Measurements from ENCODE around the gene FHL2.
"Not testable (repeated sequence)": the region's sequence is repeated elsewhere in the genome, so short reads cannot be mapped to it uniquely, and the experiment has no call there.

FHL2 gene

DNA sequence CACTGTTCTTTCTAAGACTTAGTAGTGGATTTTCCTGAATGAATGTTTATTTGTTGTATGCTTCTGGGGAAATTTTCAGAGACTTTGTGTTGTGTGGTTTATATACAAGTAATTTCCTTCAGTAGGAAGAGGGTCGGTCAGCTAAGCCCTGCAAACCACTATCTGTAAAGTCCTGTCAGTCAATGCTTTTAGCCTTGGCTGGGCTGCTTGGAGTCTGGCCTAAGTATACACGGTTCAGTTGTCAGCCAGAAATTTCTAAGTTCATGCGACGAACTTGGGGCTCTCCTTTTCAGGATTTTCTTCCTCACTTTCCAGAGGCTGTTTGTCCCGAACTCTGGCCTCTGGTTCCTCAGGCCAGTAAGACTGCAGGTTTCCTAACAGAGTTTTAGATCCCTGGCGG, 40.3 kb downstream of the FHL2 start:
- in situ Hi-C loops (cut with HindIII; ENCODE audit: low sequenced_read_pairs): no loop called here

DNA sequence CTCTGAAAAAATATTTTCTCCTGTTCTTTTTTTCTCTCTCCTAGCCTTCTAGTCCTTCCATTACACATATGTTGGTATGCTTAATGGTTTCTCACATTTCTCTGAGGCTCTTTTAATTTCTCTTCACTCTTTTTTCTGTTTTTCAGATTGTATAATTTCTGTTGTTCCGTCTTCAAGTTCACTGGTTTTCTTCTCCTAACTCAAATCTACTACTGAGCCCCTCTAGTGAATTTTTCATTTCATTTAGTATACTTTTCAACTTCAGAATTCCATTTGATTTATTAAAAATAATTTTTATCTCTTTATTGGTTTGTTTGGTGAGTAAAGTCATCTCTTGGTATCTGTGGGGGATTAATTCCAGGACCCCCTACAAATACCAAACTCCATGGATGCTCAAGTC, 41.7 kb downstream of the FHL2 start:
- in situ Hi-C loops (cut with HindIII; ENCODE audit: low sequenced_read_pairs): no loop called here

DNA sequence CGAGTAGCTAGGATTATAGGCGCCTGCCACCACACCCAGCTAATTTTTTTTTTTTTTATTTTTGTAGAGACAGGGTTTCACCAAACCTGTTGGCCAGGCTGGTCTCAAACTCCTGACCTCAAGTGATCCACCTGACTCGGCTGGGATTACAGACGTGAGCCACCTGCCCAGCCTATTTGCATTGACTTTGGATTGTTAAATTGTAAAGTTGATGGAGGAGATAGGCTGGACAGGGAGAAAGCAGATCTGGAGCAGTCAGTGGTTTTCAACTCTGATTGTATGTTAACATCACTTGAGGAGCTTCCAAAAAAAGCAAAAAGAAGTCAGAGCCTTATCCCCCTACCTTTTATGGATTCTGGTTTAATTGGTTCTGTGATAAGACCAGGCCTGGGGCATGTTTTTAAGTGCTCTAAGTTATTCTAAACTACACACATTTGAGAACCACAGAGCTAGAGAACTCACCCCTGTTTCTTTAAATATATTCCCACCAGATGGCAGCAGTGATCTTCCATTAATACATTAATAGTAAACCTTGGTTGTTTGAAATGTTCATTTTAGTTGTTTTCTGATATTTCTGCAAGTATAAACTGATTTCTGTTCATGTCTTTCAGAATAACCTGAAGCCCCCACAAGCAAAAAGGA, 54.0 kb downstream of the FHL2 start:
- in situ Hi-C loops (cut with HindIII; ENCODE audit: low sequenced_read_pairs): loop anchor here (5.0 kb wide), 1 partner anchor 32 kb away; no protein-coding TSS in a partner anchor

DNA sequence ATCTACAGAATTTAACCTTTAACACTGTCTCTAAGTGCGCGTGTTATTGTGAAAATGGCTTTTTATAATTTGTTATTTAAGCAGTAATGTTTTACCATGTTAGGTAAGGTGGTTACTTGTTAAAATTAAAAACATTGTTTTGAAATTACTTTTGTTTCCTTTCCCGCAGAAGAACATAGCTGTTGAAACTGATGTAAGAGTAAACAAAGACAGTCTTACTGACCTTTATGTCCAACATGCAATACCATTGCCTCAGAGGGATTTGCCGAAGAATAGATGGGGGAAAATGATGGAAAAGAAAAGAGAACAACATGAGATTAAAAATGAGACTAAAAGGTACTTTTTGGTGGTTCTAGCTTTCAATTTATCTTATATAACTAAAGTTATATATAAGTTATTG, 59.4 kb downstream of the FHL2 start:
- in situ Hi-C loops (cut with HindIII; ENCODE audit: low sequenced_read_pairs): no loop called here

DNA sequence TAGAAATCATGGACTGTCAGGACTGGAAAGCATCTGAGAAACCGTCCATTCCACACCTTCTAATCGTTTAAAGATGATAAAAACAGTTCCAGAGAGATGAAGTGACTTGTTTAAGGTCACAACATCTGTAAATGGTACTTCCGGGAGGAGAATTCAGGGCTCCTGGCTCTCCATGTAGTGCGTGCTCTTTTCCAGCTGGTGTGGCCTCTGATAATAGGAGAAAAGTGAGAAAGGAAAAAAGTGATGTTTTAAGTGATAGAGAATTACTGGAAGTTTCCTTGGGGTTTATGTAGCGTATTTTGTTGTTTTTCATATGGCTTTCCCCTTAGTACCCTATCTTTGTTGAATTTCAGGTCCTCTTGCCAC, 60.8 kb downstream of the FHL2 start:
- in situ Hi-C loops (cut with HindIII; ENCODE audit: low sequenced_read_pairs): no loop called here

DNA sequence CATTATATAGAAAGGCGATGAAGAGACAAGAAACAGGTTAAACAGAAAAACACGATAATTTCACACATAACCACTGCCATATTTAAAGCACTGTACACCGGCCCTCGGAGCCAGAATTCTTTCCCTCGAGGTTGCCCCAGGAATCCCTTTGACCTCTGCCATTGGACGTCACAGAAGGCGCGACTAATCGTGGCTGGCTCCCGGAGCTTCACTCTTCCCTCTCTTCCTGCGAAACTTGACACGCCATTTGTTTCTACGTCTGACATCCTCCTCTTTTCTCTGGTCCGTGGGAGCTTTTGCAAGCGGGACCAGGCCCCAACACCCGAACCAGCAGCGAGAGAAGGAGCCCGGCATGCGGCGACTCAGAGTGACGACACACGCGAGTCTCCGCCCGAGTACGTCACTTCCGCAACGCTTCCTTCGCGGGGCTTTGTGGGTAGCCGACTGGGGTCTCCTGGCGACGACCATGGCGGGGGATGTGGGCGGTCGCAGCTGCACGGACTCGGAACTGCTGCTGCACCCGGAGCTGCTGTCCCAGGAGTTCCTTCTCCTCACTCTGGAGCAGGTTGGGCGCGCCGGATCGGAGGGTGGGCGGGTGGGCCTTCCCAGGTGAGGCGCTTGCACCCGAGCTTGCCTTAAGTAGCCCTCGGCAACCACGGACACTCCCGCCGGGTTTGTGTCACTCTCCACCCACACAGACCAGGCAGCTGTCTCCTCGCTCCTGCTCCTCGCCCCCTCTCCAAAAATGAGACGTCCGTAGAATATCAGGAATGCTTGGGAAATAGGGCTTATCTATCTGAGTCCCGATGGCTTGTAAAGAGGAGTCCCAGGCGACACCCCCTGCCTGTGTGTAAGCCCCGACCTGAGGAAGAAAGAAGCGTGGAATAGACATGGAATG, 61.5 kb downstream of the FHL2 start, which contains the start of gene C2orf49:
Gene C2orf49, plus strand, starts transcription at position 419 of the 898 bp plus-strand sequence. Its CDS starts 48 bp downstream, at position 467.
- in situ Hi-C loops (cut with HindIII; ENCODE audit: low sequenced_read_pairs): no loop called here

DNA sequence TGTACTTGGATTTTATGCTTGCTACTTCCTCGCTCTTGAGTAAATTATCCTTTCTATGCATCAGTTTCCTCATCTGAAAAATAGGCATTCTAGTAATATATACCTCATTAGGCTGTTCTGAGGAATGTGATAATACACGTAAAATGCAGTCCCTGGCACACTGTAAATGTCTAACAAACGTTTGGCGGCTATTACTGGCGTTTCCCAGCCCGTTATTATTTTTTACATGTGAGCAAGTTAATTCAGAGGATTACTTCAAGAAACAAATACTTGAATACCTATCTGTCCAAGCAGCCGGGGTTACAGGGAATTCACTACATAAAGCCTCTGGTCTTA, 62.1 kb downstream of the FHL2 start:
- in situ Hi-C loops (cut with HindIII; ENCODE audit: low sequenced_read_pairs): no loop called here

DNA sequence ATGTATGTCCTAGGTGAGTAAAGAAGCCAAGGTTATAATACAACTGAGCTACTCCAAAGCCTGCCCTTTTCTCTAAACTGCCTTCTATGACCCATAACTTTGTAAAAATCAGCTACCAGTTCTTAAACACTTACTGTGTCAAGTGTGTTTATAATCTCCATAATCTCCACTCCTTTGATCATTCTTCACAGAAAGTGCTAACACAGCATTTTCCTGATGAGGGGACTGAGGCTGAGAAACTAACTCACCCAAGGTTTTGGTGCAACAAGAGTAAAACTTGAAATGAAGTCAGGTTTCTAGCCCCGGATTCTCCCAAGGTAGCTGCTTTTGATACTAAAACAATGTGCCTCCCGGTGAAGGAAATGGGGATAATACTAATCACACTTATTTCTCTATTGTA, 63.4 kb downstream of the FHL2 start:
- in situ Hi-C loops (cut with HindIII; ENCODE audit: low sequenced_read_pairs): no loop called here

DNA sequence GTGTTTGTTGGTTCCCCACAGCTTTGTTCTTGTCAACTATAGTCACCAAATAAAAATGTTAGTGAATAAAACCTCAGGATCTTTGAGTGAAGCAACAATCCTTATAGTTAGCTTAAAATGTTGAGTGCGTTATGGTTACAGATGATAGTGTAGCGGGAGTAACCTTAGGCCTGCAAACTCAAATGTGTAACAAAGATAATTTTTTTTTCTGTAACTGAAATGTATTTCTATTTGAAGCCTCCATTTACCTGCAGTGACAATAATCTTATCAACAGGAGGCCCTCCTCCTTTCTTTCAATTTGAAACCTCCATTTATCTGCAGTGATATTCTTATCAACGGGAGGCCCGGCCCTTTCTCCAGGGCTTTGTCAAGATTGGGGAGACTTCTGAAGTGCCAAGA, 64.6 kb downstream of the FHL2 start:
- in situ Hi-C loops (cut with HindIII; ENCODE audit: low sequenced_read_pairs): no loop called here

DNA sequence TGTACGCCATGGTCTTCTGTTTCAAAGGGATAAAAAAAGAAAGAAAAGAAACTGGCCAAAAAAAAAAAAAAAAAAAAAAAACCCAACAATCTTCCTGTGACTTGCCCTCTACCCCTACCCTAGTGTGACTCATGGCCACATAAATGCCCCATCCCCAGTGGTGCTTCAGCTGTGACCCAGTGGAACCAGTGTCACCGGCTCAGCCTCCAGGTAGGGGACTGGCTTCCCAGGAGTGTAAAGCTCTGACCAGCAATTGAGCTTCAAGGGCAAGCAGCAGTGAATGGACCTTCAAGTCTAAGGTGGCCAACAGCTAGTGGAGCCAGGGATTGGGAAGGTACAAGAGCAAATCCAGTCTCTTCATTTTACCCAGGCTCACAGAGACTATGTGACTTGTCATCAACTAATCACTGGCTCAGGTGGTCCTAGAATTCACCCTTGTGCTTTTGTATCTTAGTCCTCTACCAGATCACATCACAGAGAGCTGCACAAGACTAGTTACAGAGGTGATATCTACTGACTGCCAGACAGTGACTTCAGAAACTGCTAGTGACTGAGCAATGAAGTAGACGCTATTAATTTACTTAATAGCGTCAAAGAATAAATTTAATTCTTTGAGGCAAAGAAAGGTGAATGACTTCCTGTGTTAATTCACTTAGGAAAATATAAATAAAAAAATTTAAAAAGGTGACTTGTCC, 68.0 kb downstream of the FHL2 start:
- in situ Hi-C loops (cut with HindIII; ENCODE audit: low sequenced_read_pairs): no loop called here

DNA sequence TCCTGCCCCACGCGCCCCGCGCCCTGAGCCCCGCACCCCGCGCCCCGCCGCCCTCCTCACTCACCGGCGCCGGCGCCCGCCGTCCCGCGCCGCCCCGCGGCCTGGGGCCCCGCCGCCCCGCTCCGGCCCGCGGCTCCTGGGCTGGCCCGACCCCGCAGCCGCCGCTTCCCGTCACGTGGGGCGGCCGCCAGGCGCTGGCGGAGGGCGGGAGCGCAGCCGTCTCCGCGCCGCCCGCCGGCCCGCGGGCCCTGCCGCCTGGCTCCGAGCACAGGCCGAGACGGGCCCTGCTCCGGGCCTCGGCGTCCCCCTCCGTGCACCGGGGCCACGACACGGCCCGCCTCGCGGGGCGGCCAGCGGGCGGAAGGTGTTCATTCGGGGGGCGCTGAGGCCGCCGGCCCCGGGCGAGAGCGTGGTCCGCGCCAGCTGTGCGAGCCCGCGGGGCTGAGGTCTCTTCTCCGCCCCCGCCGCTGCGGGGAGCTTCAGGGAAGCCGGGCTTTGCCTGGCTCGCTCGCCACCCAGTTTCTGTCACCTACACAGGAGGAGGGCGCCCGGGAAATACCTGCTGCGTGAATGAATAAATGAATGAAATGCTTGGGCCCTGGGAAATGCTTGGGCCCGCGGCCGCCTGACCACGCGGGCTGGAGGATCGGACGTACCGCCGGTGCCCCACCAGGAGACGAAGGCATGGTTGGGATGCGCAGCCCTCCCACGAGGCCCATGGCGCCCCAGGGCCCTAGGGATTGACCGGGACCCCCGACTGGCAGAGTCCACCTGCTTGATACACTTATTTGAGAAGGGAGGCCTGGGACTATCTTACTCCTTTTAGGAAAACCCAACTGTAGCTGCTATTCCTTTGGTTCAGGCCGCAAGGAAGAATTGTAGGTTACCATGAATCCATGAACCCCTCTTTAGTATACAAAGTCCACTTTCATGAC, 69.0 kb downstream of the FHL2 start, which contains the start of gene TGFBRAP1:
Gene TGFBRAP1, minus strand, starts transcription at position 175 of the 935 bp plus-strand sequence. CDS start 21,434 bp downstream, outside the sequence.
- in situ Hi-C loops (cut with HindIII; ENCODE audit: low sequenced_read_pairs): no loop called here

DNA sequence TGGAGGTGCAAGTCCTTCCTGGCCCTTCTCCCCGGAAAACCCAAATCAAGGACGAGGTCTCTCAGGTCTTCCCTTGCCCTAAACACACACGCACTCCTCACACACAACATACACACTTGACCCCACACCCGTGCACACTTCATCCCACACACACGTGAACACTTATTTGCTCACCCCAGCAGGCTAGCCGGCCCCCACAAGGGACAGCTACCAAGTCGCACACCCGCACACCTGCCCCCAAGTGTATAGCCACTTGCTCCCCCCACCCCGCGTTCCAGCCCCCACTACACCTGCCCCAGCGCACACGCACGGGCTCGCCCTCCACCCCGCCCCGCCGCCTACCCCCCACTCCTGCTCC, 69.7 kb downstream of the FHL2 start:
- in situ Hi-C loops (cut with HindIII; ENCODE audit: low sequenced_read_pairs): no loop called here

DNA sequence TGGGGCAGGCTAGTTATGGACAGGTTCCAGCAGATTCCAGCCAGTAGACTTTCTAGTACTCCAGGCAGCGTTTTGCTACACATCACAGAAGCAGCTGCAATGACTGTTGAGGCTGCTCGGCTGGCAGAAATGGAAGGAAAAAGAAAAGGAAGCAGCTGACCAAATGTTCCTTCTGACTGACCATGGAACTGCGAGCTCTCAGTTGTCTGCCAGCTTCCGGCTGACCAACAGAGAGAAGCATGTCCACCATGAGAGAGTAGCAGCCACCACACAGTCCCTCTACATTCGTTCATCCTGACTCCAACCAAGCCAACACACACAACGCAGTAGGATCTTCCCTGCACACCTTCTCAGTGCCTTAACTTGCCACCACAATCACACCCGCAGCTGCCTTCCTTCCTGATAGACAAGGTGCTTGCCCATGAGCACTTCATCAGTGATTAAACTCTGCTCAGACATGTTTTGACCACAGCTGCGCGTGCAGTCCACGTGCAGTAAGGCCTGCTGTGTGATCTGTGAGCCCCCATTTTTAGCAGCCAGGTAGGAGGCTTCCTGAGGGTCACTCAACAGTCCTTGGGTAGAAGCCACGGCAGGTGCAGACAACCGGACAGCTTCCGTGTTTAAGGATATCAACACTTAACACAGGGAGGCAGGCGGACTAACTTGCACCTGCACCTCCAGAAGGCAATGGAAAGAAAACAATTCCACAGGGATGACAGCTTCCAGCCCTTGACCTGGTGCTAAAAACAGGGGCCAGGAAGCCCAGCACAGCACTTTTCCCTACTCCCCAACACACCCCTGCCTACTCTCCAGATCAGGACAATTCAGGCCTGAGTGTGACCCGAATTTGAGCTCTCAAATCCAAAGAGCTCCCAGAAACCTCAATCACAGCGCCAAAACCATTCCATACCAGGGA, 70.3 kb downstream of the FHL2 start:
- in situ Hi-C loops (cut with HindIII; ENCODE audit: low sequenced_read_pairs): no loop called here

DNA sequence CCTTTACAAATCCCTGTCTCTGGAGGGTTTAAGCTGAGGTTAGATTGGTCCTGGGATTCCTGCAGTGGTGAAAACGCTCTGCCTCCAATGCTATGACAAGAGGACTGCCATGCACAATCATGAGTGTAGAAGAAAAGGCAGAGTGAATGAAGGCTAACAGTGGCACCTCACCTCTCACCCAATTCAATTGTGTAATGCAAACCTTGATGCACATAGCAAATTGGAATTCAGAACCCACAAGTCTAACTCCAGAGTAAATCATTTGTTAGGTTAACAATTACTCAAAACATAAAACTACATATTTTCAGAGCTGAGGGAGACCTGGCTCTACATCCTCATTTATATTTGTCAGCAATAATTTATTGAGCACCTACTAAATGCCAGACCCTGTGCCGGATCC, 71.2 kb downstream of the FHL2 start:
- in situ Hi-C loops (cut with HindIII; ENCODE audit: low sequenced_read_pairs): no loop called here

DNA sequence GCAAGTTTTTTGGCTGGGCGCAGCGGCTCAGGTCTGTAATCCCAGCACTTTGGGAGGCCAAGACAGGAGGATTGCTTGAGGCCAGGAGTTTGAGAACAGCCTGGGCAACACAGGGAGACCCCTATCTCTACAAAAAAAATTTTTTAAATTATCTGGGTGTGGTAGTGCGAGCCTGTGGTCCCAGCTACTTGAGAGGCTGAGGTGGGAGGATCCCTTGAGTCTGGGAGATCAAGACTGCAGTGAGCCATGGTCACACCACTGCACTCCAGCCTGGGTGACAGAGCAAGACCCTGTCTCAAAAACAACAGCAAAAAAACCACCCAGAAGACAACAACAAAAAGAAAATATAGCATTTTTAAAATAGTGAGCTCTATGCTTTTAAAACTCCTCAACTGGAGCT, 71.6 kb downstream of the FHL2 start:
- in situ Hi-C loops (cut with HindIII; ENCODE audit: low sequenced_read_pairs): not testable (repeated sequence)

DNA sequence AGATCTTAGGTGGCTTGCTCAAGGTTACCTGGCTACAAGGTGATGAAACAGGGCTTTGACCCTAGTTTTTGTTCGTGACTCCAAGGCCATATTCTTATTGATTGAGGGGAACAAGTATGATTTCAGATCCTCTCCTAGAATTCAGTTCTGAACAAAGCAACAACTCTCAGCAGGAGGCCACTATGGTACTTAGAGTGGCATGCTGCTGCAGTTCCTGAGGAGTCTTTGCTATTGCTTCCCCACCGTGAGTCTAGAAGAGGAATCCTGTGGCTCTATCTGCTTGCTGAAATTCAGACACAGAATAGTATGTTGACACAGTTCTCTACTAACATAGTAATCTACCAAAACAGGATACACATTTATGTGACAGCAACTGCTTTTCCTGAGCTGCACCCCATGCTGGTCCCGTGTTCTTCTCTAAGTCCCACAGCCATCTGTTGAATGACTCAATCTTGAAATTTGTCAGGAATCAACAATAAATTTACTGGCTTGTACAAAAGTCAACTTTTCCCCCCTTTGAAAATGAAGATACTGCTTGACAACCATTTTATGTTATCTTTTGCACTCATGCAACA, 73.4 kb downstream of the FHL2 start:
- in situ Hi-C loops (cut with HindIII; ENCODE audit: low sequenced_read_pairs): no loop called here

DNA sequence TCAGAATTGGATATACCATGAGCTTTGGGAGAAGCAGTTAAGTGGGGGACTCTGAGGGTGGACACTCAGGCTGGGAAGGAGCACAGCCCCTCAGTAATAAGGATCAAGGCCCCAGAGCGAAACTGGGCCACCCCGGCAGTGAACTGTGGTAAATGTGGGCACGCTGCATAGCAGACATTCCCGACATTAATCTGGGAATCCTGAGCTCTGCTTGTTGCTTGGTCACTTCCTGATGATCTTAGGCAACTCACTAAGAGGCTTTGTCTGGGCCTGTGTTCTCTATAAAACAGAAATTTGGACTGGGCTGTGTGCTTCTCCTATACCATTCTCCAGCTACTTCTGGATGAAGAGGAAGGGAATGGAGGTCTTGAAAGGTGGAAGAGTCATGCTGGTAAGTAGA, 74.1 kb downstream of the FHL2 start:
- in situ Hi-C loops (cut with HindIII; ENCODE audit: low sequenced_read_pairs): no loop called here

DNA sequence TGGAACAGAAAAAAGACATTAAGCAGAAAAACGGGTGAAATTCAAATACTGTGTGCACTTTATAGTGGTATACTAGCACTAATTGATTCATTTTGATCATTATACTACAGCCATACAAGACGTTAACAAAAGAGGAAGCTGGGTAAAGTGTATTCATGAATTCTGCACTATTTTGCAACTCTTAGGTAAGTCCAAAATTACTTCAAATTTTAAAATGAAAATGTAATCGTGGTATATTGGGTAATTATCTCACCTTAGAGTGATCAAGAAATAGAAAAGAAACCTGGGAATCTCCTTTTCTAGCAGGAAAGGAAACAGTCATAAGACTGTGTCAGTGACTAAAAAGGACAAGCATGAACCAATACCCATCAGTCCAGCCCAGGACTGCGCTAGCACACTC, 74.8 kb downstream of the FHL2 start:
- in situ Hi-C loops (cut with HindIII; ENCODE audit: low sequenced_read_pairs): no loop called here

DNA sequence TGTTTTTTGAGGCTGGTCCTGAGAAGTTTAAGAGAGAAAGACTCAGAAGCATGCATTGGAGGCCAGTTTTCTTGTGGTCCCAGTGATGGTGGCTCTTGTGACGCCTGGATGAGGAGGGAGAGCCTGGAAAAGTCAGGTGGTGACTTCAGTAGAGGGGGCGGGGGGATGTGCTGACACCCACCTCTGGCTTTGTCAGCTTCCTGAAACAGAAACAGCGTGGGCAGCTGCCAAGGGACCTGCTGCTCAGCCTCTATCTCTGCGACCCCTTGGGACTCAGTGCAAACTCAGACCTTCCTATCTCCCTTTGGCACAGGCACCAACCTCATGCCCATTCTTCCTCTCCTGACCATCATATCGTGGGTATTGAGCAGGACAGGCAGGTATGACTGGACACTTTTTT, 75.7 kb downstream of the FHL2 start:
- in situ Hi-C loops (cut with HindIII; ENCODE audit: low sequenced_read_pairs): no loop called here
